ENCODE results near the gene RGS7BP.

The RGS7BP gene

GRCh38 chr5:64505769-64506566 is at the start of gene RGS7BP:
Gene RGS7BP (plus strand): TSS chr5:64506015. CDS start chr5:64506625, 610 bp downstream.
- Histone ChIP-seq H3K27ac (ENCODE audit: low read depth in 2 of 2, low read length in 2 of 2) (no peak within 1 kb of the TSS), H3K4me1 (ENCODE audit: control insufficient read depth in 2 of 2, insufficient read depth in 2 of 2, low read length in 2 of 2) (no peaks in the 10 kb centered on the region), H3K4me3 (ENCODE audit: low read length in 2 of 2) (peak within 1 kb of the TSS; percentile 10 to 58), H3K9ac (ENCODE audit: low read depth in 1 of 2, low read length in 2 of 2) (no peak within 1 kb of the TSS), H3K27me3 (ENCODE audit: control insufficient read depth in 2 of 2, insufficient read depth in 2 of 2, low read length in 2 of 2) (peaks cover 0 to 4% of the 10 kb centered on the region in 2 donors), H3K9me3 (ENCODE audit: control insufficient read depth in 2 of 2, low read length in 2 of 2) (no peaks in the 10 kb centered on the region), H3K36me3 (ENCODE audit: control insufficient read depth in 2 of 2, insufficient read depth in 2 of 2, low read length in 2 of 2) (no peaks in the 10 kb centered on the region)

GRCh38 chr5:64457846-64458245 is 48.0 kb upstream of the RGS7BP start:
- H3K4me1 ChIP-seq (ENCODE audit: control insufficient read depth in 2 of 2, insufficient read depth in 2 of 2, low read length in 2 of 2) = no peaks in the 10 kb centered on the region
- no peaks in the 10 kb centered on the region for H3K27me3 ChIP-seq (ENCODE audit: control insufficient read depth in 2 of 2, insufficient read depth in 2 of 2, low read length in 2 of 2)
- H3K27ac ChIP-seq (ENCODE audit: low read depth in 2 of 2, low read length in 2 of 2) = no peak overlapping the region
- peaks cover 0 to under 1% of the 10 kb centered on the region in 2 donors for H3K9me3 ChIP-seq (ENCODE audit: control insufficient read depth in 2 of 2, low read length in 2 of 2)
- H3K4me3 ChIP-seq (ENCODE audit: low read length in 2 of 2) = no peak overlapping the region
- H3K9ac ChIP-seq (ENCODE audit: low read depth in 1 of 2, low read length in 2 of 2) = no peak overlapping the region
- no peaks in the 10 kb centered on the region for H3K36me3 ChIP-seq (ENCODE audit: control insufficient read depth in 2 of 2, insufficient read depth in 2 of 2, low read length in 2 of 2)

DNA sequence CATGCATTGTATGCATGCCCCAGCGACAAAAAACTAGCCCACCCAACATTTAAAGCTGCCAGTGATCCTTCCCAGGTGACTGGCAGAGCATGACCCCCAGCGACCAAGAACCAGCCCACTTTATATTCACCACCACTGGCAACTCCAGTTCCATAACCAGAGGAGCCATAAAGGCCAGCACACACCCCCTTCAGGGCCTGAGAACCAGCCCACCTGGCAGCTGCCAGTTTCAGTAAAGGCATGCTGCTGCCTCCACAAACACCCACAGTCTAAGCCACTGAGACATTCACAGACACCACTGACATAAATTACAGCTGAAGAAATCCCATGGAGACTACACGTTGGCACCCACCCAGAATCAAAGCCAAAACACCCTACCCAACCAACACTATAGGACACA is 46.9 kb upstream of the RGS7BP start:
- Histone ChIP-seq H3K9me3 (ENCODE audit: control insufficient read depth in 2 of 2, low read length in 2 of 2) (peaks cover 0 to 4% of the 10 kb centered on the region in 2 donors), H3K27ac (ENCODE audit: low read depth in 2 of 2, low read length in 2 of 2) (no peak overlapping the region), H3K27me3 (ENCODE audit: control insufficient read depth in 2 of 2, insufficient read depth in 2 of 2, low read length in 2 of 2) (no peaks in the 10 kb centered on the region), H3K36me3 (ENCODE audit: control insufficient read depth in 2 of 2, insufficient read depth in 2 of 2, low read length in 2 of 2) (no peaks in the 10 kb centered on the region), H3K9ac (ENCODE audit: low read depth in 1 of 2, low read length in 2 of 2) (no peak overlapping the region), H3K4me3 (ENCODE audit: low read length in 2 of 2) (no peak overlapping the region), H3K4me1 (ENCODE audit: control insufficient read depth in 2 of 2, insufficient read depth in 2 of 2, low read length in 2 of 2) (no peaks in the 10 kb centered on the region)

GRCh38 chr5:64462391-64462790 is 43.4 kb upstream of the RGS7BP start:
- Histone ChIP-seq H3K4me3 (ENCODE audit: low read length in 2 of 2) (no peak overlapping the region), H3K36me3 (ENCODE audit: control insufficient read depth in 2 of 2, insufficient read depth in 2 of 2, low read length in 2 of 2) (no peaks in the 10 kb centered on the region), H3K4me1 (ENCODE audit: control insufficient read depth in 2 of 2, insufficient read depth in 2 of 2, low read length in 2 of 2) (no peaks in the 10 kb centered on the region), H3K9me3 (ENCODE audit: control insufficient read depth in 2 of 2, low read length in 2 of 2) (peaks cover 0 to 4% of the 10 kb centered on the region in 2 donors), H3K27ac (ENCODE audit: low read depth in 2 of 2, low read length in 2 of 2) (no peak overlapping the region), H3K27me3 (ENCODE audit: control insufficient read depth in 2 of 2, insufficient read depth in 2 of 2, low read length in 2 of 2) (no peaks in the 10 kb centered on the region), H3K9ac (ENCODE audit: low read depth in 1 of 2, low read length in 2 of 2) (no peak overlapping the region)

- Histone ChIP-seq H3K9ac (ENCODE audit: low read depth in 1 of 2, low read length in 2 of 2) (no peak overlapping the region), H3K27ac (ENCODE audit: low read depth in 2 of 2, low read length in 2 of 2) (no peak overlapping the region), H3K36me3 (ENCODE audit: control insufficient read depth in 2 of 2, insufficient read depth in 2 of 2, low read length in 2 of 2) (no peaks in the 10 kb centered on the region)
Measured at GRCh38 chr5:64486163-64486562, 19.7 kb upstream of the RGS7BP start.

DNA sequence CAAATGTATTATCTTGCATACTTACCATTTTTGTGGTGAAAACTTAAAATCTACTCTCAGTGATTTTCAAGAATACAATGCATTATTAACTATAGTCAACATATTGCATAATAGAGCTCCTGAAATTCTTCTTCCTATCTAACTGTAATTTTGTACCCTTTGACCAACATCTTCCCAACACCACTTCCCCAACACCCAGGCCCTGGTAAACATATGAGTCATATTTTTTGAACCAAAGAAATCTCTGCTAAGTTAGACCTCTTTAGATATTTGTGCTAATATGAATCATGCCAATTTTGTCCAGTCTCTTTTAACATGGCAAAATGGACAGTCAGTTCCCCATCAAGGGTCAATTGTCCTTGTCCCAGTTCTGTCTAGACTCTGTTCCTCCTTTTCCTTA is 18.5 kb upstream of the RGS7BP start:
- H3K36me3 ChIP-seq (ENCODE audit: control insufficient read depth in 2 of 2, insufficient read depth in 2 of 2, low read length in 2 of 2) = no peaks in the 10 kb centered on the region
- no peak overlapping the region for H3K4me3 ChIP-seq (ENCODE audit: low read length in 2 of 2)
- H3K4me1 ChIP-seq (ENCODE audit: control insufficient read depth in 2 of 2, insufficient read depth in 2 of 2, low read length in 2 of 2) = no peaks in the 10 kb centered on the region
- H3K27ac ChIP-seq (ENCODE audit: low read depth in 2 of 2, low read length in 2 of 2) = no peak overlapping the region
- no peak overlapping the region for H3K9ac ChIP-seq (ENCODE audit: low read depth in 1 of 2, low read length in 2 of 2)
- H3K27me3 ChIP-seq (ENCODE audit: control insufficient read depth in 2 of 2, insufficient read depth in 2 of 2, low read length in 2 of 2) = no peaks in the 10 kb centered on the region
- H3K9me3 ChIP-seq (ENCODE audit: control insufficient read depth in 2 of 2, low read length in 2 of 2) = no peaks in the 10 kb centered on the region

More at GRCh38 chr5:64486163-64486562, 19.7 kb upstream of the RGS7BP start:
- H3K27me3 ChIP-seq (ENCODE audit: control insufficient read depth in 2 of 2, insufficient read depth in 2 of 2, low read length in 2 of 2) = no peaks in the 10 kb centered on the region
- H3K9me3 ChIP-seq (ENCODE audit: control insufficient read depth in 2 of 2, low read length in 2 of 2) = no peaks in the 10 kb centered on the region
- no peak overlapping the region for H3K4me3 ChIP-seq (ENCODE audit: low read length in 2 of 2)
- H3K4me1 ChIP-seq (ENCODE audit: control insufficient read depth in 2 of 2, insufficient read depth in 2 of 2, low read length in 2 of 2) = no peaks in the 10 kb centered on the region

GRCh38 chr5:64489857-64490256 is 16.0 kb upstream of the RGS7BP start:
- H3K9ac ChIP-seq (ENCODE audit: low read depth in 1 of 2, low read length in 2 of 2) = no peak overlapping the region
- no peaks in the 10 kb centered on the region for H3K27me3 ChIP-seq (ENCODE audit: control insufficient read depth in 2 of 2, insufficient read depth in 2 of 2, low read length in 2 of 2)
- no peaks in the 10 kb centered on the region for H3K9me3 ChIP-seq (ENCODE audit: control insufficient read depth in 2 of 2, low read length in 2 of 2)
- no peaks in the 10 kb centered on the region for H3K36me3 ChIP-seq (ENCODE audit: control insufficient read depth in 2 of 2, insufficient read depth in 2 of 2, low read length in 2 of 2)
- no peak overlapping the region for H3K4me3 ChIP-seq (ENCODE audit: low read length in 2 of 2)
- no peaks in the 10 kb centered on the region for H3K4me1 ChIP-seq (ENCODE audit: control insufficient read depth in 2 of 2, insufficient read depth in 2 of 2, low read length in 2 of 2)
- H3K27ac ChIP-seq (ENCODE audit: low read depth in 2 of 2, low read length in 2 of 2) = no peak overlapping the region

DNA sequence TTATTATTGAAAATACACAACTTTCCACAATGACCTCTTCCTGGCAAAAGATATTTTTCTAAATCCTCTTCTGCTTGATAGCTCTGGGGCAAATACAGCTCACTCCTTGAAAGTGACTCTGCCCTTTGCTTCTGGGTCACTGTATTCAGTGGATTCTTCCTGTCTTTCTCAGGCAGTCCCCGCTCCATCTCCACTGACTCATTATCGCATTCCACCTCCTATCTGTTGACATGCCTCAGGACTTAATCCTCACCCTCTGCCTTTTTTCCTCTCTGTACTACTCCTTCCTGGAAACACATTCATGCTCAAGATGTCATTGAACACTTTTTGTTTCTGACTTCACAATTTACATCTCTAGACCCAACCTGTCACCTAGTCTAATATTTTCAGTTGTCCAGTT is 8.4 kb upstream of the RGS7BP start:
- Histone ChIP-seq H3K9me3 (ENCODE audit: control insufficient read depth in 2 of 2, low read length in 2 of 2) (no peaks in the 10 kb centered on the region), H3K4me1 (ENCODE audit: control insufficient read depth in 2 of 2, insufficient read depth in 2 of 2, low read length in 2 of 2) (no peaks in the 10 kb centered on the region), H3K36me3 (ENCODE audit: control insufficient read depth in 2 of 2, insufficient read depth in 2 of 2, low read length in 2 of 2) (no peaks in the 10 kb centered on the region), H3K4me3 (ENCODE audit: low read length in 2 of 2) (no peak overlapping the region), H3K27ac (ENCODE audit: low read depth in 2 of 2, low read length in 2 of 2) (no peak overlapping the region), H3K27me3 (ENCODE audit: control insufficient read depth in 2 of 2, insufficient read depth in 2 of 2, low read length in 2 of 2) (no peaks in the 10 kb centered on the region), H3K9ac (ENCODE audit: low read depth in 1 of 2, low read length in 2 of 2) (no peak overlapping the region)

DNA sequence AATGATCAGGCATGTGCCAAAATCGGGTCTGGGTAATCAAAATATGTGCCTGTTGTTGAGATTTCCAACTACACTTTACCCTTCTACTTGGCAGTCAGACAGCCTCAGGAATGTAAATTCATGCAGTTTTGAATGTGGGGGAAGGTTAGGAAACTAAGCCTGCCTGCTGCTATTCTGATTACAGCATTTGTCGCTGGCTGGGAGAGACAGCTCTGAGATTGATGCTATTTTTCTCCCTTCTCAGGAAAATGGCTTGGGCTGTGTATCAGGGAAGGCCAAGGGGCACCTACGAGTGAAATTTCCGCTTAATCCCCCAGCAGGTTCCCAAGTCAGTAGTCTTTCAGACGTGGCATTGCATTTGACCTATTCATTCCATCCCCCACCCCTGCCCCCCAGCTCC is 3.6 kb upstream of the RGS7BP start:
- no peaks in the 10 kb centered on the region for H3K4me1 ChIP-seq (ENCODE audit: control insufficient read depth in 2 of 2, insufficient read depth in 2 of 2, low read length in 2 of 2)
- H3K9me3 ChIP-seq (ENCODE audit: control insufficient read depth in 2 of 2, low read length in 2 of 2) = no peaks in the 10 kb centered on the region
- H3K27me3 ChIP-seq (ENCODE audit: control insufficient read depth in 2 of 2, insufficient read depth in 2 of 2, low read length in 2 of 2) = peaks cover 0 to 2% of the 10 kb centered on the region in 2 donors
- no peaks in the 10 kb centered on the region for H3K36me3 ChIP-seq (ENCODE audit: control insufficient read depth in 2 of 2, insufficient read depth in 2 of 2, low read length in 2 of 2)
- no peak overlapping the region for H3K9ac ChIP-seq (ENCODE audit: low read depth in 1 of 2, low read length in 2 of 2)
- no peak overlapping the region for H3K27ac ChIP-seq (ENCODE audit: low read depth in 2 of 2, low read length in 2 of 2)
- no peak overlapping the region for H3K4me3 ChIP-seq (ENCODE audit: low read length in 2 of 2)

DNA sequence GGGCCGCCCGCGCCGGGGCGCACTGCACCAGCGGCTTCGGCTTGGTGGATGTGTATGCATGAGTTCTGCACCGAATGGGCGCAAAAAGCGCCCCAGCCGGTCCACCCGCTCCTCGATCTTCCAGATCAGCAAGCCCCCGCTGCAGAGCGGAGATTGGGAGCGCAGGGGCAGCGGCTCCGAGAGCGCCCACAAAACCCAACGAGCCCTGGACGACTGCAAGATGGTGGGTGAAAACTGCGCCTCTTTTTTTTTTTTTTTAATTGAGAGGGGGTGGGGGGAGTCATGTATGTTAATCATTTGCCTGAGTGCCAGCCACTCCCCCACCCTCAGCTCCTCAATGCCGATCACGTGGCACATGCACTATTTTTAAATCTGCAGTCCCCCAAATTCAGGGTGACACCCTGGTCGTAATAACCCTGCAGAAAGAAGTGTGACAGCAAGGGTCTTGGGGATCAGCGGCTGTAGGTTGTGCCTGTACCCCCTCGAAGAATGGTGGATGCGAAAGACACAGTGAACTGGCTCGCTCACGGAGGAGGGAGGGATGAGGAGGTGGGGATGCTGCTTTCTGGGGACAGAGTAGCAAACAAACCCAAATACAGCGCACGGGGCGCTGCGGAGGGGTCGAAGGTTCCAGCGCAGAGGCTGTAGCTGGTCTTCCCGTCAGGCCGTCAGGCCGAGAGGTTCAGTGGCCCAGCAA is 900 bp downstream of the RGS7BP start:
- H3K36me3 ChIP-seq (ENCODE audit: control insufficient read depth in 2 of 2, insufficient read depth in 2 of 2, low read length in 2 of 2) = no peaks in the 10 kb centered on the region
- peak overlapping the region in 1 of 2 donors; percentile 58 for H3K4me3 ChIP-seq (ENCODE audit: low read length in 2 of 2)
- no peak overlapping the region for H3K9ac ChIP-seq (ENCODE audit: low read depth in 1 of 2, low read length in 2 of 2)
- H3K27me3 ChIP-seq (ENCODE audit: control insufficient read depth in 2 of 2, insufficient read depth in 2 of 2, low read length in 2 of 2) = peaks cover 0 to 4% of the 10 kb centered on the region in 2 donors
- no peaks in the 10 kb centered on the region for H3K9me3 ChIP-seq (ENCODE audit: control insufficient read depth in 2 of 2, low read length in 2 of 2)
- H3K27ac ChIP-seq (ENCODE audit: low read depth in 2 of 2, low read length in 2 of 2) = no peak overlapping the region
- no peaks in the 10 kb centered on the region for H3K4me1 ChIP-seq (ENCODE audit: control insufficient read depth in 2 of 2, insufficient read depth in 2 of 2, low read length in 2 of 2)
